ACC112 (cell line): ENCODE results near the gene GRIP1.

Source experiments
- H2AFZ ChIP-seq: fragments of 200-600 bp; sonication (generic); one replicate; pipeline ENCODE4 v1.6.0; 2017; ENCODE audit warnings: antibody characterized with exemption, low read length; ENCODE audit not compliant: unreplicated experiment
- H3K27ac ChIP-seq: fragments of 200-600 bp; sonication (generic); 2 replicates; pipeline ENCODE4 v1.5.1; 2014; ENCODE audit warnings: low read depth, mild to moderate bottlenecking, antibody characterized with exemption, low read length, moderate library complexity
- H3K27me3 ChIP-seq: fragments of 200-600 bp; sonication (generic); 2 replicates; pipeline ENCODE4 v1.6.1; 2014; ENCODE audit warnings: mild to moderate bottlenecking, antibody characterized with exemption, low read length, moderate library complexity, mixed read lengths; ENCODE audit not compliant: insufficient read depth
- H3K36me3 ChIP-seq: fragments of 200-600 bp; sonication (generic); 2 replicates; pipeline ENCODE4 v1.6.1; 2016; ENCODE audit warnings: mild to moderate bottlenecking, antibody characterized with exemption, low read length, moderate library complexity, mixed read lengths; ENCODE audit not compliant: insufficient read depth
- H3K4me1 ChIP-seq: fragments of 200-600 bp; sonication (generic); one replicate; pipeline ENCODE4 v1.6.1; 2016; ENCODE audit warnings: low read length, mixed read lengths; ENCODE audit not compliant: insufficient read depth, unreplicated experiment, control insufficient read depth
- H3K4me3 ChIP-seq: fragments of 200-600 bp; sonication (generic); 2 replicates; pipeline ENCODE4 v1.5.1; 2014; ENCODE audit warnings: mild to moderate bottlenecking, low read depth, low read length
- H3K79me2 ChIP-seq: fragments of 200-600 bp; sonication (generic); one replicate; pipeline ENCODE4 v1.6.0; 2016; ENCODE audit warnings: low read length; ENCODE audit not compliant: control insufficient read depth, unreplicated experiment, insufficient read depth

Gene GRIP1

GRCh38 chr12:66426696-66427095, 252.2 kb downstream of the GRIP1 start:
- no peak overlapping the region for H3K4me3 ChIP-seq
- H2AFZ ChIP-seq = no peak overlapping the region
- no peaks in the 10 kb centered on the region for H3K4me1 ChIP-seq
- H3K27ac ChIP-seq = no peak overlapping the region
- H3K27me3 ChIP-seq = peaks cover 75% of the 10 kb centered on the region
- no peaks in the 10 kb centered on the region for H3K79me2 ChIP-seq
- H3K36me3 ChIP-seq = no peaks in the 10 kb centered on the region

- no peaks in the 10 kb centered on the region for H3K4me1 ChIP-seq
- H3K79me2 ChIP-seq = no peaks in the 10 kb centered on the region
- no peak overlapping the region for H3K4me3 ChIP-seq
- H3K27me3 ChIP-seq = peaks cover 74% of the 10 kb centered on the region
- no peak overlapping the region for H2AFZ ChIP-seq
- H3K36me3 ChIP-seq = no peaks in the 10 kb centered on the region
- no peak overlapping the region for H3K27ac ChIP-seq
These were observed 255.6 kb downstream of the GRIP1 start for GRCh38 chr12:66423266-66423665.

- Histone ChIP-seq H3K4me1 (no peaks in the 10 kb centered on the region), H3K27ac (no peak overlapping the region), H3K36me3 (no peaks in the 10 kb centered on the region), H3K79me2 (no peaks in the 10 kb centered on the region), H3K4me3 (no peak overlapping the region), H2AFZ (no peak overlapping the region), H3K27me3 (peaks cover 75% of the 10 kb centered on the region)
These were observed 260.0 kb downstream of the GRIP1 start for GRCh38 chr12:66418908-66419307.

- no peak overlapping the region for H2AFZ ChIP-seq
- no peaks in the 10 kb centered on the region for H3K4me1 ChIP-seq
- no peak overlapping the region for H3K27ac ChIP-seq
- no peaks in the 10 kb centered on the region for H3K36me3 ChIP-seq
- H3K27me3 ChIP-seq = peaks cover 75% of the 10 kb centered on the region
- H3K4me3 ChIP-seq = no peak overlapping the region
- H3K79me2 ChIP-seq = no peaks in the 10 kb centered on the region
These were observed 261.7 kb downstream of the GRIP1 start for GRCh38 chr12:66417217-66417616.

GRCh38 chr12:66409195-66409871, 269.5 kb downstream of the GRIP1 start:
- peak overlapping the region; percentile 30 for H2AFZ ChIP-seq
- H3K27me3 ChIP-seq = peaks cover 29% of the 10 kb centered on the region
- H3K36me3 ChIP-seq = no peaks in the 10 kb centered on the region
- no peak overlapping the region for H3K4me3 ChIP-seq
- peaks cover 14% of the 10 kb centered on the region for H3K4me1 ChIP-seq
- no peaks in the 10 kb centered on the region for H3K79me2 ChIP-seq
- no peak overlapping the region for H3K27ac ChIP-seq

GRCh38 chr12:66405395-66405794, 273.5 kb downstream of the GRIP1 start:
- H3K4me3 ChIP-seq = no peak overlapping the region
- no peaks in the 10 kb centered on the region for H3K36me3 ChIP-seq
- peaks cover 14% of the 10 kb centered on the region for H3K4me1 ChIP-seq
- peak overlapping the region; percentile 79 for H2AFZ ChIP-seq
- no peaks in the 10 kb centered on the region for H3K27me3 ChIP-seq
- no peaks in the 10 kb centered on the region for H3K79me2 ChIP-seq
- 0 out of 2 replicates have a peak overlapping the region, but pooled peaks have one; percentile 14 for H3K27ac ChIP-seq

GRCh38 chr12:66403746-66404145, 275.1 kb downstream of the GRIP1 start:
- no peak overlapping the region for H3K27ac ChIP-seq
- H3K36me3 ChIP-seq = no peaks in the 10 kb centered on the region
- H3K4me1 ChIP-seq = peaks cover 14% of the 10 kb centered on the region
- no peaks in the 10 kb centered on the region for H3K79me2 ChIP-seq
- H3K27me3 ChIP-seq = no peaks in the 10 kb centered on the region
- no peak overlapping the region for H2AFZ ChIP-seq
- no peak overlapping the region for H3K4me3 ChIP-seq

GRCh38 chr12:66399911-66400306, 279.0 kb downstream of the GRIP1 start:
- Histone ChIP-seq H3K79me2 (no peaks in the 10 kb centered on the region), H3K36me3 (no peaks in the 10 kb centered on the region), H3K27me3 (no peaks in the 10 kb centered on the region), H3K4me1 (peaks cover 1% of the 10 kb centered on the region), H3K27ac (no peak overlapping the region), H3K4me3 (no peak overlapping the region), H2AFZ (no peak overlapping the region)

- no peak overlapping the region for H2AFZ ChIP-seq
- no peaks in the 10 kb centered on the region for H3K4me1 ChIP-seq
- no peak overlapping the region for H3K27ac ChIP-seq
- no peaks in the 10 kb centered on the region for H3K79me2 ChIP-seq
- no peaks in the 10 kb centered on the region for H3K27me3 ChIP-seq
- H3K4me3 ChIP-seq = no peak overlapping the region
- no peaks in the 10 kb centered on the region for H3K36me3 ChIP-seq
These were observed 279.7 kb downstream of the GRIP1 start for GRCh38 chr12:66398931-66399910.

GRCh38 chr12:66397574-66398290, 281.1 kb downstream of the GRIP1 start:
- Histone ChIP-seq H3K27me3 (peaks cover 6% of the 10 kb centered on the region; the same call in 1 of the 2 replicates), H3K4me3 (no peak overlapping the region), H3K27ac (no peak overlapping the region), H3K79me2 (no peaks in the 10 kb centered on the region), H2AFZ (no peak overlapping the region), H3K36me3 (no peaks in the 10 kb centered on the region), H3K4me1 (no peaks in the 10 kb centered on the region)
